Measurements from ENCODE around the gene CYB5RL.
"Not testable (repeated sequence)": the region's sequence is repeated elsewhere in the genome, so short reads cannot be mapped to it uniquely, and the experiment has no call there.

CYB5RL gene

DNA sequence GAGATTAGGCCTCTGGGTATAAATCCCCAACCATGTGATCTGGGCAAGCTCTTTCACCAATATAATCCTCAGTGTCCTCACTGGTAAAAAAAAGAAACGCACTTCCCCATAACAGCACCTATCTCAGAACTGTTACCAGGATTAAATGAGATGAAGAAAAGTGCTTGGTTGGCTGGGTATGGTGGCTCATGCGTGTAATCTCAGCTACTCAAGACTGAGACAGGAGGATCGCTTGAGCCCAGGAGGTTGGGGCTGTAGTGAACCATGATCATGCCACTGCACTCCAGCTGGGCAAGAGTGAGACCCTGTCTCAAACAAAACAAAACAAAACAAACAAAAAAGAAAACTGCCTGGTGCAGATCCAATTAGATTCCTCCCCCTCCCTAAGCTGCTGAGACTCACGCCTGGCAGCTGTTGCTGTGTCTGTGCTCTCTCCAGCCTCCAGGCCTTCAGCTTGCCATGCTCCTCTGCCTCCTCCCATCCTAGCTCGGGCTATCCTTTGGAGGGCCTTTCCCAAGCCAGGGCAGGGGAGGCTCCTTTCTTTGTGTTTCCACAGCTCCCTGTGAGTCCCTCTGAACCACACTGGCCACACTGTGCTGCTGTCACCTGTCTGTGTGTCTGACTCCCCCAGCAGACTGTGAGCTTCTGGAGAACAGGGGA is 19.0 kb downstream of the CYB5RL start:
- no peak for DNase-seq

DNA sequence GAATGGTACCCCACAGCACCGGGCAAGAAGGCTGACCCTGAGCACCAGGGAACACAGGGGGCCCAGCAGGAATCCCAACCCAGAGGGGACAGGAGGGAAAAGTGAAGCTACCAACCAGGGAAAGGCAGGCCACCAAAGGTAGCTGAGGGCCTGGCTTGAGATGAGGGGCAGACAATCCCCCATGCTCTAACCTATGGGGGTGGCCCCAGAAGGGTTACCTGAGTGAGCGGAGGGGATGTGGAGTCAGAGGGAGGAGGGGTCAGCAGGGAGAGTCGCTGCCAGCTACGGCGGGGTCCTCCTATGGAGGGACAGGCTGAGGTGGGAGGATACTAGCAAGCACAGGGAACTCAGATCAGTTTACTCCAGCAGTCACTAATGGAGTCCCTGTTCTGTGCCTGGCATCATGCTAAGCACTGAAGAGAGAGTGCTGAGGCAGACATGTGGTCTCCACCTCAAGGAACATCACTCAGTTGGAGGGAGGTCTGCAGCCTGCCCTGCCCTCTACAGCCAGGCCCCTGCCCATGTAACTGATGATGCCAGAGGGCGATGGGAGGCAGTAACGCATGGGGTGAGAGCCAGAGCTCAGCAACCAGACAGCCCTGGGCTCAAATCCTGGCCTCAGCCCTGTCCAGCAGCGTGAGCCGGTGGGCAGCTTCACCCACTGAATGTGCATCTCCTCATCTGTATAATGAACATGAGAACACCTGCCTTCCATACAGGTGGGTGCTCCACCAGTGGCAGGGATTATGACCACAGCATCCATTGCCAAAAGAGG is 21.3 kb downstream of the CYB5RL start:
- DNase-seq, result no peak

DNA sequence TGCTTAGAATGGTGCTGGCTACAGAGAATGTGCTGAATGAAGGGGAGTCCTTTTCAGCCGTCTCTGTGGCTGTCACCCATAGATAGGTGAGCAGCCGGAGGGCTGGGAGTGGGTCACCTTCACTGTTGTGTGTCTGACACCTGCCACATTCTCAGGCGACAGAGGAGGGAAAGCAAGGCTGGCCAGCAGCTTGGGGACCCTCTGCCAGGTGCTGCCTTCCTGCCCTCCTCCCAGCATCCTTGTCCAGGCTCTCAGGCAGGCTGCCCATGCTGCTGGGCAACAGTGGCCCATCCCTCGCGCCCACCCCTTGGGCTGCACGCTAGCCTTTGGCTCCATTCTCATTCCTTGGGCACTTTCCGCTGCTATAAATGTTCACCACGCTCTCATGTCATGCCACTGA is 22.1 kb downstream of the CYB5RL start:
- no peak for DNase-seq

DNA sequence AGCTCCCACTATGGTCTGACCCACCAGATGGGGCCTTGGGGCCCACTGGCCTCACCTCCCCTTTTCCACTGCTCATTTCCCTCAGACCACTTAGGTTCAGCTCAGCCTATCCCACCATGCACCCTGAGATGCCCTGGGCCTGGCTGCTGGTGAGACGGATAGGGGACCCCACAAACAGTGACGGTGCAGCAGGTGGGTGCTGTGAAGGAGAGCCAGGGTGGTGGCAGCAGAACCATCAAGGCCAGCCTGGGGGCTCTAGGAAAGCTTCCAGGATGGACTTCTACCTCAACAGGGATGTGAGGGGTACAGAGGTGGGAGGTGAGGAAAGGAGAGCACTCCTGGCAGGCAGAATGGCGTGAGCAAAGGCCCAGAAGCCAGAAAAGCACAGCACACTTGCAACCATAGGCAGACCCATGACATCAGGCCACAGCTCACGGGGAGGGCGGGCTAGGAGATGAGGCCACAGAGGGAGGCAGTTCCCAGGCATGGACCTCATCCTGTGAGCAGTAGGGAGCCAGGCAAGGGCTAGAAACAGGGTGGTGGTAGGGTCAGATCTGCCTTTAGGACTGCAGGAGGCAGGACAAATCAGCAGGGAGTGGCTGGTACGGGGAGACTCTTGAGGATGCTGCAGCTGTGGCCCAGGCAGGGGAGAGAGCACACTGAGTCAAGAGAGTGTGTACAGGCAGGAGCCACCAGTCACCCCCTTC is 23.1 kb downstream of the CYB5RL start:
- DNase-seq, result no peak

DNA sequence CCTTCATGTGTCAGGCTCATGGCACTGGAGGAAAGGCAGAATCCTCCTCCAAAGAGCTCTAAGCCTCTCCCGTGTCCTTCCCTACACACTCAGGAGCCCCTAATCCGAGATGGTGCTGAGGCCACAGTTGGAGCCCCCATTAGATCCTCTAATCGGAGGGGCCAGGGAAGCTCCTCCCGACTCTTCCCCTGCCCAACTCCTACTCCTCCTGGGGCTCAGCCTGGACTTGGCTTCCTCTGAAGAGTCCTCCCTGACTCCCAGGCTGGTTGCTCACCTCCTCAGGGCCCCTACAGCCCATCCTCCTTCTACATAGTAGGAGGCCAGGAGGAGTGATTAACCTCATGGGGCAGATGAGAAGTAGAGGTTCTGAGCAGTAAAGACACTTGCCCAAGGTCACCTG is 25.7 kb downstream of the CYB5RL start:
- no peak for DNase-seq

DNA sequence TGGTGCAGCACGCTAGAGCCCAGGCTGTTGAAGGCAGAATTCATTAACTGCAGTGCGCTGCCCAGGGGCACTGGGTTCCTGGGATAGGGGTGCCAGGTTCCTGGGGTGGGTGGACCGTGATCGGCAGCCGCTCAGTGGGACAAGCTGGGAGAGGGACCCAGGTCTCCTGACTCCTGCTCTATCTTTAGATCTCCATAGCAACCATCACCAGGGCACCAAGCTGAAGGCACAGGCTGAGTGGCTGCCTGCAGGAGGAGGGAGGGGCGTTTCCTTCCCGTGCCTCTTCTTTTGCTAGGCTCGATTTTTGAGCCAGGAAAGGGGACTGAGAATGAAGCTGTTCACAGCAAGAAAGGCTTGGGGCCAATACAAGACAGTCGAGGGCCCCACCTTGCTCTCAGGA is 26.1 kb downstream of the CYB5RL start:
- DNase-seq, result no peak

DNA sequence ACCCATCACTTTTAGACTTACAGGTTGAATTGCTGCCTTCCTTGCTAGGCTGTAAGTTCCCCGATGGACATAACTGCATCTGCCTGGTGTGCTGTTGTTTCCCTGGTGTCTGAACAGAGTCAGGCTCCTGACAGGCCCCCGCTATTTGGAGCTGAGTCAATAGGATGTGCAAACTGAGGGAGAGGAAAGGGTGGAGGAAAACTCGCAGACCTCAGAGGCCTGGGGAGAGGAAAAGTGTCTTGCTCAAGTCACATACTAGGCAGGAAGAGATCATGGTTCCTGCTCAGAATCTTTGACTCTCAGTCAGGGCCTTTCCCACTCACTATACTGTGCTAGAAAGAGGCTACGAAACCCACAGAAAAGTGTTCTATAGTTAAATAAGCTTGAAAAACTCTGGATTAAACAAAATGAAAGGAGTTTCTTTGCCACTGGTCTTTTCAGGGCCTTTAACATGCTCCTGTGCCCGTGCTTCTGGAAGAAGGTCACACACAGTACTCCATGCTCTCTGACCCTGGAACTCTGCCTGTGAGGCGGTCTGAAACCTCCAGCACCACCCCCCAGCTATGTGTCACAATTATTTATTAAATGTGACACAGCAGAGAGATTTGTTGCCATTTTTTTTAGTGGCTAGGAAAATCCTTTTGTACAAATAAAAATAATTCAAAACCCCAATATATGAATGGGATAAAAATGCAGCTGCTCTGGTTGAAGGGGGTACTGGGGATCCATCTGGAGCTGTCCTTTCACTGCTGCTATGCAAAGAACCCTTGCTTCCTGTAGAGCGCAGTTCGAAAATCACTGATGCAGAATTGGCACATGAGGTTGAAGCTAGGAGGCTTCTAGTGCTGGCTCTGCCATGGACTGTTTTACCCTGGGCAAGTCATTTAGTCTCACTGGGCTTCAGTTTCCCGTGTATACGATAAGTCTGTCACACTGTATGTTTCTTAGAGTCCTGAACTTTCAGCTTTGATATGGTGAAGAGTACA is 26.9 kb downstream of the CYB5RL start:
- peak; percentile 47 for DNase-seq

DNA sequence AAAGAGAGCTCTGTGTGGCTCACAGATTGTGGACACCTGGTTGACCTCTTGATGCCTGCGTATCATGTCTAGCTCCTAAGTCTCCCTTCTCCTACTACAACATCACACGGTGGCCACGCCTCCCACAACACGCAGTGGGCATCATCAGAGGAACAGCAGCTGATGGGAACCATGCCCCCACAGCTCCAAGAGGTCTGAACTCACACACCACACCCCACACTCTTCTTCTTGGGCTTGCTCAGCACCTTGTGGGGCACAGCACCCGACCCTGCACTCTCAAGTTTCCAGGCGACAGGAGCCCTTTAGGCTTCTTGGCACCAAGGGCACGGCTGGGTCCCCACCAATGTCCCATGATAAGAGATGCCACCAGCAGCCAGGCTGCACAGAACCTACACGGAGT is 28.2 kb downstream of the CYB5RL start:
- DNase-seq, result no peak

DNA sequence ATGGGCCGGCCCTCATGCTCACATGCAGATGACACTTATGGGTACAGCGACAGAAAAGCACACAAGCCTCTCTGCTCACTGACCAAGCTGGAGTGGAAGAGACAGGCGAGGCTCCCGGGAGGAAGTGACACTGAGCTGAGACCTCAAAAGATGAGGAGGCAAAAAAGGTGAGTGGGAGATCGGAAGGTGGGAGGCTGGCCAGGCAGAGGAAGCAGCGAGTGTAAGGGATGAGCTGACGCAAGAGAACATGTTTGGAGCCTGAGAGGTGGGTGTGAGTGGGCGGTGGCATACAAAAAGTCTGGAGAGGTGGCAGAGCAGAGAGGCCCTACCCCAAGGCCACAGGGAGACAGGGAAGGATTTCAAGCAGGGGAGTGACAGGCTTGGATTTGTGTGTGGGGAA is 28.8 kb downstream of the CYB5RL start:
- no peak for DNase-seq

DNA sequence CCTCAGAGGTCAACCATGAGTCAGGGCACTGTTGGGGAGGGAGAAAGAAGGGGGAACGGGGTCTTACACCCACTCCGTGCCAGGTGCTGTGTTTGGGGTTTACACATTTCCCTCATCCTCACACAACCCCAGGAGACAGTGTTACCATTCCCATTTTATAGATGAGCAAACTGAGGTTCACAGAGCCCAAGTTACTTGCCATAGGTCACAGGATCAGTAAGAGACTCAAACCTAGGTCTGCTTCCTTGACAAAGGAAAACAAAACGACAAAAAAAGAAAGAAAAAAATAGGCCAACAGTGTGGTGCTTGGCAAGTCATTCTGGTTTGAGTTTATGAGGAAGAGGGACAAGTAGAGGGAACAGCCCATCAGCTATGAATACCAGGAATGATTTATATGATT is 30.8 kb downstream of the CYB5RL start:
- no peak for DNase-seq

DNA sequence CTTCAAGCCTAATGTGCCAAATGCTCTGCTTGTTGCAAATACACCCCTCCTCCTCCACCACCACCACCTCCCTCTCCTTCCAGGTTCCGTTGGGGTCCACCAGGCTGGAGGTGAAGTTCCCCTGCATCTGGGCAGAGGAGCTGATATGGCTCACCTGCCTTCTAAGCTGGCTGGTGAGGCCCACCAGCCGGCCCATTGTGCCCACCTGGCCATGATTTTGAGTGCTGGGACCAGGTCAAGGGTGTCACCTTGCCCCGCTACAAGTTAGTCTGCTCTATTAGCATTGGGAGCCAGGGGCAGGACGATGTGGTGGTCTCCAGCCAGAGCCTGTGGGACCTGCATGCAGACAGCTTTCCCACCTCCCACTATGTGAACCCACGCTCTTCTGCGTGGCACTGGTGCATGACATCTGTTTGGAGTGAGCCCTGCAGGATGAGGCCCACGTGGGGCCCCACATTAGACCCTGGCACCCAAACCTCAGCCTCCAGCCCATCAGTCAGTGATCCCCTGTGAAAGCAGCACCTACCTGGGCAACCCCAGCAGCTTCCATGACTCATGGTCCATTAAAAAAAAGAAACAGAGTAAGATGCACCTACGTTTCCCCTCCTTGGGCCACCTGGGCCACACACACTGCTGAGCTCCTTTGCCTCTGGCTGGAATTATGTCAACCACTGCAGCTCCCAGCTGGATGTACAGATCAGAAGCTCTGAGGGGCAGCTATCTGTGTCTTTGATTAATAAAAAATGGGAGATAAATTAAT is 31.4 kb downstream of the CYB5RL start:
- no peak for DNase-seq

DNA sequence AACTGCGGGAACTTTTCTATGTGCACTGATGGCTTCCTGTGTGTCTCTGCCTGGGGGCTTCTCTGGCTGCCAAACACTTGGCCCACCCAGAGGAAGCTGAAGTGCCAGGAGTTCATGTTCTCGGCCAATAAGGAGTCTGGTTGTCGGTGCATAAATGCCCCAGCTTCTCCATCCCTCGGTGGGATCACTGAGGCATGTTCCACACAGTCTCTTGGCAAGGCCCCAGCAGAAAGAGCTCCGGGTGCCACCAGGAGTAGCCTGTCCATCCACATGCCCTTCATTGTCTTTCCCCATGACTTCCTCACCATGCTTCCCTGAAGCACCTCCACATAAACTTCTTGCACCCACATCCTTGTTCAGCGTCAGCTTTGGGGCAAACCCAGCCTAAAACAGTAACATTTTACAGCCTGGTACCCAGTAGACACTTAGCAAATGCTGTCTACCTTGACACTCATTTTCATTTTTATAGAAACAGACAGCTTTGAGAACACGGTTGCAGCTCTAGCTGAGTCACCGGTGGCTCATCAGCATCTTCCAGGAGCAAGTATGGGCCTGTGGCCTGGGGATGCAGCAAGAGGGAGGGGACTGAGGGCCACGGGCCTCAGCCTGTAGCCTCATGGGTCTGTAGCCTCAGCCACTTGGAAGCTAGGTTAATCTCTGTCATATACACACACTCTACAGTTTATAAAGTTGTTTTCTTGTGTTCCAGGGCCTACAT is 32.2 kb downstream of the CYB5RL start:
- DNase-seq, result peak; percentile 65

DNA sequence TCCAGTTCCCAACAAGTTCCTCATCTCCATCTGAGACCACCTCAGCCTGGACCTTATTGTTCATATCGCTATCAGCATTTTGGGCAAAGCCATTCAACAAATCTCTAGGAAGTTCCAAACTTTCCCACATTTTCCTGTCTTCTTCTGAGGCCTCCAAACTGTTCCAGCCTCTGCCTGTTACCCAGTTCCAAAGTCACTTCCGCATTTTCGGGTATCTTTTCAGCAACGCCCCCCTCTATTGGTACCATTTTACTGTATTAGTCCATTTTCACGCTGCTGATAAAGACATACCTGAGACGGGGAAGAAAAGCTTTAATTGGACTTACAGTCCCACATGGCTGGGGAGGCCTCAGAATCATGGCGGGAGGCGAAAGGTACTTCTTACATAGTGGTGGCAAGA is 33.5 kb downstream of the CYB5RL start:
- DNase-seq, result not testable (repeated sequence)

DNA sequence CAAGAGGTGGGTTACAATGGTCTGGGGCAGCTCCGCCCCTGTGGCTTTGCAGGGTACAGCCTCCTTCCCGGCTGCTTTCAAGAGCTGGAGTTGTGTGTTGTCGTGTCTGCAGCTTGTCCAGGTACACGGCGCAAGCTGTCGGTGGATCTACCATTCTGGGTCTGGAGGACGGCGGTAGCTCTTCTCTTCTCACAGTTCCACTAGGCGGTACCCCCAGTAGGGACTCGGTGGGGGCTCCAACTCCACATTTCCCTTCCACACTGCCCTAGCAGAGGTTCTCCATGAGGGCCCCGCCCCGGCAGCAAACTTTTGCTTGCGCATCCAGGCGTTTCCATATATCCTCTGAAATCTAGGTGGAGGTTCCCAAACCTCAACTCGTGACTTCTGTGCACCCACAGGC is 34.7 kb downstream of the CYB5RL start:
- no peak for DNase-seq

DNA sequence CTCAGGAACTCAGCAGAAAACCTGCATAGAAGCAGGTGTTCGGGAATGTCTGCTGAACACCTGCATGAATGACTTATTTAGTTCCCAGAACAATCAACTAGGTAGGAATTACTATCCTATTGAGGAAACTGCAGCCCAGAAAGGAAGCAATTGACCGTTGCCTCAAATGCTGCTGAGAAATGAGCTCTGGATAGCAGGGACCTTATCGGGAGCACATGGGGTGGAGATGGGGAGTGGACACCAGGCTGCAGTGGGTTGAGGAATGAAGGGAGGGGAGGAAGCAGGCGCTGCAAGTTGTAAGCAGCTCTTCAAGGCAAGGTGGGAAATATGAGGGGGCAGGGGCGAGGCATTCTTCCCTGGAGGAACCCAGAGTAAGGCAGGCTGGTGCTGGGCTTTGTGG is 36.3 kb downstream of the CYB5RL start:
- DNase-seq, result no peak

DNA sequence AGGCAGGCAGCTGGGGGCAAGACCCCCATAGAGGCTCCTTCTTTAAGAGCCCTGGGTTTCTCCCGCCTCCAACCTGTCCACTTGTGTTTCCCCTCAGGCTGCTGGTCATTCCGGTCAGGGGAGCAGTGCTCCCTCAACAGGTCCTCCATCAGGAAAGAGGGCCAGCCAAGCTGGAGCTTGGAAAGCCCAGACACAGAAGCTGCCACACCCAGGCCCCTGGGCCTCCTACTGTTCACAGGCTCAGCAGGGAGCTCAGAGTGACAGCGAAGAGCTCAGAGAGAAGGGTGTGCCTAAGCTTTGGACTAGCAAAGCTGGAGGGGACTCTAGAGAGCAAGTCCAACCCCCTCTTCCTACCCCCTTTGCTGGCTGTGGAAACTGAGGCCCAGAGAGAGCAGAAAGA is 36.8 kb downstream of the CYB5RL start:
- DNase-seq, result no peak

DNA sequence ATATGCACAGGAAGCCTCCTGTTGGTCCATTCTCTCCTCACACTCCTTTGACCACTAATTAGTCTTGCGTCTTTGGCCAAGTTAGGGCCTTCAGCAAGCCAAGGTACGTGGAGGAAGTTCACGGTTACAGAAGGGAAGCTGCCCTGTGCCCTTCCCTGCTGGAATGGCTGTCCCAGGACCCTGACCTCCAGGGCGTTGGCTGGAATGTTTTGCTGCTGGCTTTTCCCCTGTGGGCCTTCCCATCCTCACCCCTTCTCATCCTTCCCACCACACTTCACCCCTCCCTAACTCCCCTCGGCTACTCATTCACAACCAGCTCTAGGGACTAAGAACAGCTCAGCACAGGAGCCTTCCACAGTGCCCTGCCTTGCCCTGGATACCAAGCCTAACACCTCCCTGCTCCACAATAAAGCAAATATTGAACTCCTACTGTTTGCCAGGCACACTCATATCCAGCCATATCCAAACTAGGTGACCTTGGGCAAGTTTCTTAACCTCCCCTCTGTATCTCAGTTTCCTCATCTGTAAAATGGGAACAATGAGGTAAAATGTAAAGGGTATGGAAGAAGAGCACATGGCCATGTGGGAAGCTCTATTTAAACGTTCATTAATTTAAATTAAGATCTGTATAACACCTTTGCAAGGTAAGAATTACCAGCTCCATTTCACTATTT is 38.2 kb downstream of the CYB5RL start:
- DNase-seq, result no peak

DNA sequence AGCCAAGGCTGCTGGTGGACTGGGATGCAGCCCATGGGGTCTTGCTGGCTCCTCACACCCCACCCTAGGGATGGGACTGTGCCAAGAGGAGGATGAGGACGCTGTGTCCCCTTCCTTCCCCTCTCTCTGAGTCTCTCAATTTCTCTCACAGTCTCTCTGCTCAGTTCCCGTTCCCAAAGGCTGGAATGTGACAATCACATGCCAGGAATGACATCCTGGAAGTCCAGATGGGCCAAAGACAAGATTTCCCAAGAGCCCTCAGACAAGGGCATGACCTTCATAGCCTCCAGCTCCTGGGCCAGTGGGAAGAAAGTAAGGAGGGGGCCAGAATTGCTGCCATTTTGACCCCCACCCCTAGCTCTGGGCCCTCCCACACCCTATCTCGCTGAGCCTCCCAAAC is 39.5 kb downstream of the CYB5RL start:
- DNase-seq, result peak; percentile 10

DNA sequence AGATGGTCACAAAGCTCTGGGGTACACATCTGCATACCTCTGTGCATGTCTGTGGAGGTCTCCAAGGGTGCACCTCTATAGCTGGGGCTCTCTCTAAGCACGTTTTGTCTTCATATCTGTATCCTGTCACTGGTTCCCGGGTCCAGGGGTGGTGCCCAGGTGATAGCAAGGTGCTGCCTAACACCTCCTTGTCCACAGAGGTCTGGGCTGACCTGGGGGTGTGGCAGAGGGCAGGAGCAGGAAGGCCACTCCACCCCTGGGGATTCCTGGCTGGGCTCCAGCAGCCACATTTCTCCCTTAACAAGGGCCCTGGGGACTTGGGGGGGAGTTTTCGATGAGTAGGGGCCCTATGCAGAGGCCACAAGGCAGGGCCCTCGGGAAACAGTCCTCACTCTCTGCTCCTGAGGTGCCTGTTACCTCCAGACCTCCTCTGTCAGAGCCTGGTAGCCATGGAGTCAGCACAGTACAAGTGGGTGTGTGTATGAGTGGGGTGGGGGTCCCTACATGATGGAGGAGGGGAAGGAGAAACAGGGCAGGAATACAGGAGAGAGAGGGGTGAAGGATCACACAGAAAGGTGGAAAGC is 40.0 kb downstream of the CYB5RL start:
- DNase-seq, result no peak

DNA sequence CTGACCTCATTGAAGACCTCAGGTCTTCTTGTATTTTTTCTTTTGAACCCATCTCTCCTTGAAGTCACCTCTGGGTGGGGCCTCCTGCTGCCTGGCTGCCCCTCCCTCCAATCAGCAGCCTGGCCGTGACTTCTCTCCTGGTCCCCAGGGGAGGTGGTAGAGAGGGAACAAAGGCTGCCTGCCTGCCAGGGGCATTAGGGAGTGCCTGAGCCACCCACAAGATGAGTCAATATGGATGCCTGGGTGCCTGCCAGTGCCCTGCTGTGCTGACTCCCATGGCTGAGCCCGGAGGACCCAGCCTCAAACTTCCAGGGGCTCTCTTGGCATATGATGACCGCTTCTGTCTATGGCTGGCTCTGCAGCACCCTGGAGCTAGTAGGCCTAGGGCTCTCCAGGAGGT is 41.8 kb downstream of the CYB5RL start:
- no peak for DNase-seq
